ENCODE measurements around the gene CWF19L2.
"Not testable (repeated sequence)": the region's sequence is repeated elsewhere in the genome, so short reads cannot be mapped to it uniquely, and the experiment has no call there.

Gene CWF19L2
- long read RNA-seq, donor 1: 0 reads
- long read RNA-seq, donor 2, partial matches to known transcripts: 0 of 1 reads
- long read RNA-seq, donor 2, other reads (novel, unspliced or antisense): 0 of 1 reads
- long read RNA-seq, donor 3, partial matches to known transcripts: 0 of 2 reads
- long read RNA-seq, donor 3, other reads (novel, unspliced or antisense): 0 of 2 reads
- long read RNA-seq, donor 4, partial matches to known transcripts: 6 of 6 reads
- long read RNA-seq, donor 4, other reads (novel, unspliced or antisense): 0 of 6 reads
- long read RNA-seq, donor 5: 0 reads
- long read RNA-seq, donor 6: 0 reads
- long read RNA-seq, donor 7, partial matches to known transcripts: 7 of 9 reads
- long read RNA-seq, donor 7, other reads (novel, unspliced or antisense): 0 of 9 reads
- long read RNA-seq, donor 8: 0 reads

DNA sequence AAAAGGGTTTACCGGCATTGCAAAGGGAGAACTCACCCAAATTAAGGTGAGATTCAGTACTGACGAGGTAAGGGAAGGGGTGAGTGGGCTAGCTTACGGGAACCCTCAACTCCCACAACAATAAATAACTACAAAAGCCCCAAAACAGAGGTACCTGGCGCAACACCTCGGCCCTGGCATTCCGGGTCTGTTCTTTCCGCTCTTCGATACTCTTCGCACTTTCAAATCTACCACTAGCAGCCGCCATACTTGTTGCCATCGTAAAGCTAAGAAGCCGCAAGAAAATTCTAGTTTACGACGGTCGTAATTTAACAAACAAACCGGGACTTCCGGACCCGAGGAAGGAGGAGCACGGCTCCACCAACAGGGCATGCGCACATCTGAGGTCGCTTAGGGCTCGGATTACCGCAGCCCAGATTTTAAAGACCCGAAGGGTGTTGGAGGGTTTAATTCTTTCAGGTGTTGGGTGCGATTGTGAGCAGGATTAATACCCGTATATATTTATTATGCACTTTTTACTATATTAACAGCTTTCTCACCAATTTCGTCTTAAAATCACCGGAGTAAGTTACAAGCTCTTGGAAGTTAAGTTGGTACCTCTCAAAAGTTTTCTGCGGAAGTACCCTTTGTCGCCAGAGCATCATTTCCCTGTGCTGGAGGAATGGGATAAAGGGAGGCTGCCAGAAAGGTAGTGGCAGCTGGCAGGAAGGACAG is at the start of gene CWF19L2:
Gene CWF19L2 (minus strand): TSS at position 268 of the 714 bp plus-strand sequence. CDS start 9 bp downstream, at position 259.
- DNase-seq: peak; percentile 75

GRCh38 chr11:107505647-107506225 is 48.1 kb upstream of the CWF19L2 start:
- peak; percentile 16 for DNase-seq

- no peak for DNase-seq
These were observed 47.4 kb upstream of the CWF19L2 start for GRCh38 chr11:107504981-107505380.

DNA sequence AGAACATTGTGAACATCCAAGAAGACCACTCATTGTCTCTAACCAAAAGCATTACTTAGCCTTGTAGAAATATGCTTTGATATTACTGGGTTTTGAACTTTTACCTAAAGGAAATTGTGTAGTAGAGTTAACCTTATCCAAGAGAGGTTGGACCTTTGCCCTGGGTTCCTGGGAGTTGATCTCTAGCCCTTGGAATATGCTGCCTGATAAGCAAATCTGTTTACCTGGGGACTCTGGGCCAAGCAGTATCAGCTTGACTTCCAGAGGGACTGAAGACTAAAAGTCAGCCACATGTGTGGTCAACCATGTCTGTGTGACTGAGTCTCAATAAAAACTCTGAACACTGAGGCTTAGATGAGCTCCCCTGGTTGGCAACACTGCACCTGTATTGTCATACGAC is 44.1 kb upstream of the CWF19L2 start:
- no peak for DNase-seq

GRCh38 chr11:107497371-107497770 is 39.7 kb upstream of the CWF19L2 start:
- DNase-seq: not testable (repeated sequence)

GRCh38 chr11:107496011-107496410 is 38.4 kb upstream of the CWF19L2 start:
- no peak for DNase-seq

DNA sequence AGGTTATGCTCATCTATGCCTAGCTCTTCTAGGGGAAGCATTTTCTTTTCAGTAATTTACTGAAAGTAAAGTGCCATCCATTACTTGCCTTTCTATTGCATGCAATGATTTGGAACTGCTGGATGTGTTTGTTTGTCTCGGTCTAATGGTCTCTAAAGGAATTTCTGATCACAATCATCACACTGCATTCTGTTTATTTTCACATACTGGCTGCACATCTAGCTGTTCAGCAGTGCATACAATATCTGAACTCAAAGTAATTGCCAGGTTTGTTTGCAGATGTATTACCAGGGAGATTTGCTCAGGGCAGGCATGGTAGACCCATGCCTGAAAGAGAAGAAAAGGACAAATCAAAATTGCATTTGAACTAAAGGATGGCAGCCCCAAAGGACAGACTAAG is 36.4 kb upstream of the CWF19L2 start:
- no peak for DNase-seq

GRCh38 chr11:107493117-107493516 is 35.5 kb upstream of the CWF19L2 start:
- no peak for DNase-seq

DNA sequence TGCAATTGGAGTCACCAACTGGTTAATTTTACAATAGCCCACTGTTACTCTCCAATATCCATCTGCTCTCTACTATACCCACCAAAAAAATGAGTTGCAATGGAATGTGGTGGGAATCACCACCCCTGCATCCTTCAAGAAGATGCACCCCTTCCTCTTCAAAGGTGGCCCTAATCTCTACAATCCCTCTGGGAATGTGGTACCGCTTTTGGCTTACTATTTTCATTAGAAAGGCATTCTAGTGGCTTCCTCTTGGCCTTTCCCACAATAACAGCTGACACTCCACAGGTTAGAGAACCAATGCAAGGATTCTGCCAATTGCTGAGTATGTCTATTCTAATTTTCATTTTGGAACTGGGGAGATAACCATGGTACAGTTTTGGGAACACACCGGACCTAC is 33.2 kb upstream of the CWF19L2 start:
- no peak for DNase-seq

GRCh38 chr11:107482234-107482633 is 24.6 kb upstream of the CWF19L2 start:
- DNase-seq: no peak

GRCh38 chr11:107478922-107479321 is 21.3 kb upstream of the CWF19L2 start:
- no peak for DNase-seq

DNA sequence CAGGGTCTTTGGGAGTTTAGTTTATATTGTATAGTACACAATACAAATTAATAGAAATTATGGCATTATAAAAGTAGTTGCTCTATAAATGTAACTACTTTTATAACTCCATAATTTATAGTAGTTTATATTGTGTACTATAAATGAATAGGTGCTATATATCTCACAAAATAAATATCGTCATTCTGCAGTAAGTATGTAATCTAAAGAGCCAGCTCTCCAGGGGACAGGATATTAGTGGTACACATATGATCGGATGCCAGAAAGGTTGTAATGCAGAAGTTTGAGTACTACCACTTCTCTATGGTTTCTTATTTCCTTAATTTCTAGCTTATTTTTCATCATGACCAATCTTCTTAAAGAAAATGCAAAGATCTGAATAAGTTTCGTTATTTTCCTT is 20.2 kb upstream of the CWF19L2 start:
- no peak for DNase-seq

DNA sequence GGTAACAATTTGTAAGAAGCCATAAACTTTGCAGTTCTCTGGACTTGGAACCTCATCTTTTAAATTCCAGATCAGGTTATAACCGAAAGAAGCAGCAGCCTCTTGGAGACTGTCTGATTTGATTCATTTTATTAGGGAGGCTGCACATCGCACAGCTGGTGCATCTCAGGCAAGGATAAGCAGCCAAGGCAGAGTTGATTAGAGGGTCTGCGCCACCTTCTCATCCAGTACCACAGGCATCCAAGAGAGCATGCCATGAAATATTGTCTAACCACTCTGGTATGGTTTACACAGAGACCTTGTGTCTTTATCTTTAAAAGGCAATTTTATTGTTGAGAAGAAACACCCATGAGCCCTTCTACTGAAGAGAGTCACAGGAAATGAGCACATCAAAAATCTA is 16.2 kb upstream of the CWF19L2 start:
- no peak for DNase-seq

DNA sequence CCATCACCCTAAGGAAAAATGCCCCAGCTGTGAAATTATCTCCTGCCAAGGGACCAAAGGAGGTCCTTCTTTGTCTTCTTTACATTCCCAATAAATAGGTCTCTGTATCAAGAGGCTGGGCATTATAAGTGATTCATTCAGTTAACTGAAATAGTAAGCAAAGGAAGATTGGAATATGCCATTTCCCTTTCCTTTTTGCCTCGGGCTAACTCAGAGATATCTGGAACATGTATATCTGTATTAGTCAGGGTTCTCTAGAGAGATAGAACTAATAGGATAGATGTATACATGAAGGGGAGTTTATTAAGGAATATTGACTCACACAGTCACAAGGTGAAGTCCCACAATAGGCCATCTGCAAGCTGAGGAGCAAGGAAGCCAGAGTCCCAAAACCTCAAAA is 15.3 kb upstream of the CWF19L2 start:
- no peak for DNase-seq

DNA sequence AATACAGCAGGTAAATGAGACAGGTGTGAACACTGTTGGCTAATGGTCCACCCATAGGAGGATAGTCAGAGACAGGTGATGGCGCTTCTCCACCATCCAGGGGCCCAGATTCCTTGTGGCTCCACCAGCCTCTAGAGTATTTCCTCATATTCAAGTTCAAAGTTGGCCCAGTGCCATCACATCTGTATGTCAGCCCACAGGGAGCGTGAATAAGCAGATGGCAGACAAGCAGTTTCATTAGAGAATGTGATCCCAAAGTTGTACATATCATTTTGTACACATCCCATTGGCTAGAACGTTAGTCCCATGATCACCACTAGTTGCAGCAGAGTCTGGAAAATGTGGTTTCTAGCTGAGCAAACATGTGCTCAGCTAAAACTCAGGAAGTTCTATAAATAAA is 11.0 kb upstream of the CWF19L2 start:
- no peak for DNase-seq

DNA sequence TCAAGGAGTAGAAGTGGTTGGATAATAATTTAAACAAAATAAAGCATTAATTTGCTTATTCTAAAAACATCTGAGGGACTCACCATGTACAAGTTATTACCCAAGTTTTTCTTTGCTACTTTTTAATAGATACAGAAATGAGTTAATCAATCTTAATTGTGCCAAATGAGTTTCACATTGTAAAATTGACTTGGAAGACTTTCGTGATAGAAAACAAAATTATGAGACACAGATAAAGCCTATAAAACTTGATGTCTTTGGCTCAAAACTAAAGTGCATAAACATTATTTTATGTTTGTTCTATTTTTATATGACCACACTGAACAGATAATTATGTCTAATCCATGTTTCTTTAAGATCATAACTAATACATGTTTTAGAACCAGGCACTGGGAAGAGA is 10.1 kb upstream of the CWF19L2 start:
- DNase-seq: no peak

GRCh38 chr11:107466275-107466866 is 8.7 kb upstream of the CWF19L2 start:
- DNase-seq: not testable (repeated sequence)

GRCh38 chr11:107457205-107457557 is 444 bp downstream of the CWF19L2 start:
- DNase-seq: no peak

DNA sequence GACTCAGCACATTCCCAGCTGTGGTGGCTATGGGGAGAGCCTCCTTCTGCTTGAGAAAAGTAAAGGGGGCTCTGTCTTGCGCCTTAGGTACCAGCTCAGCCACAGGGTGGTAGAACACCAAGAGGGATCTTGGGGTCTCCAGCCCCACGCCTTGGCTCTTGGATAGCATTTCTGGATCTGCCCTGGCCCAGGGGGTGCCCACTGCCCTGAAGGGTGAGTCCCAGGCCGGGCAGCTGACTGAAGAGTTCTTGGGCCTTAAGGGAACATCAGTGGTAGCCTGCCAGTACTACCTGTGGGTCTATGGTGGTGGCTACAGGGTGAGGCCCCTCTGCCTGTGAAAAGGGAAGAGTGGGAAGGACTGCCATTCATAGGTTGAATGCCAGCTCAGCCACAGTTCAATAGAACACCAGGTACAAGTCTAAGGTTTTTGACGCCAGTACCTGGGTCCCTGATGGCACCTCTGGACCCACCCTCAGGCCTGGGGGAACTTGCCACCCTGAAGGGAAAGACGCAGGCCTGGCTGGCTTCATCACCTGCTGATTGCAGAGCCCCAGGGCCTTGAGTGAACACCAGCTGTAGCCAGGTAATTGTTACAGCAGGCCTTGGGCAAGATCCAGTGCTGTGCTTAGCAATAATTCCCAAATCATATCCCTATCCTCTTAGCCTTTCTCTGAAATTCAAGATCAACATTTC is 3.9 kb downstream of the CWF19L2 start:
- DNase-seq: no peak

- DNase-seq: no peak
These were observed 10.7 kb downstream of the CWF19L2 start for GRCh38 chr11:107446822-107447431.

GRCh38 chr11:107442715-107443215 is 14.9 kb downstream of the CWF19L2 start:
- DNase-seq: no peak

Data from right kidney (tissue), 9 donors.